HG02763 (cell line): ENCODE measurements around the gene STXBP1.
A peak's percentile ranks its signal among the peaks of the same experiment; 100 is the strongest.

Experiments
- ATAC-seq: cut with Tn5 transposase; IDR thresholded peaks from one replicate; pipeline ENCODE4 v1.9.1; 2021; ENCODE audit warnings: mild to moderate bottlenecking, moderate library complexity; ENCODE audit not compliant: unreplicated experiment

STXBP1 gene

GRCh38 chr9:127611899-127612790 is at the start of gene STXBP1:
Gene STXBP1, plus strand, starts transcription at chr9:127612277. Its CDS starts 127 bp downstream, at chr9:127612404.
- peak; percentile 90 for ATAC-seq

GRCh38 chr9:127562279-127562796 is 49.7 kb upstream of the STXBP1 start:
- no peak for ATAC-seq

- ATAC-seq = no peak
Measured at GRCh38 chr9:127562841-127563401, 49.2 kb upstream of the STXBP1 start.

- no peak for ATAC-seq
Measured at GRCh38 chr9:127563579-127563978, 48.5 kb upstream of the STXBP1 start.

GRCh38 chr9:127565231-127565630 is 46.8 kb upstream of the STXBP1 start:
- ATAC-seq = no peak

GRCh38 chr9:127566351-127567001 is 45.6 kb upstream of the STXBP1 start:
- no peak for ATAC-seq

GRCh38 chr9:127567035-127567729 is 44.9 kb upstream of the STXBP1 start:
- no peak for ATAC-seq

- ATAC-seq = peak; percentile 3
Measured at GRCh38 chr9:127567730-127568617, 44.1 kb upstream of the STXBP1 start.

- peak; percentile 17 for ATAC-seq
Measured at GRCh38 chr9:127568618-127568970, 43.5 kb upstream of the STXBP1 start.

- ATAC-seq = peak; percentile 47
Measured at GRCh38 chr9:127568971-127569885, 42.8 kb upstream of the STXBP1 start.

GRCh38 chr9:127569886-127570401 is 42.1 kb upstream of the STXBP1 start:
- ATAC-seq = no peak

GRCh38 chr9:127570533-127571111 is 41.5 kb upstream of the STXBP1 start:
- no peak for ATAC-seq

GRCh38 chr9:127571971-127572370 is 40.1 kb upstream of the STXBP1 start:
- ATAC-seq = no peak

GRCh38 chr9:127572961-127573721 is 38.9 kb upstream of the STXBP1 start:
- no peak for ATAC-seq

GRCh38 chr9:127574072-127574993 is 37.7 kb upstream of the STXBP1 start:
- ATAC-seq = no peak

- no peak for ATAC-seq
Measured at GRCh38 chr9:127575875-127576778, 36.0 kb upstream of the STXBP1 start.
